Measurements from ENCODE around the gene NUP93.

GRCh38 chr16:56842133-56842532 is 112.2 kb downstream of the NUP93 start:
- TF ChIP-seq CTCF (IDR thresholded peaks at IDR 0.05; ENCODE audit: extremely low read depth in 1 of 2, insufficient read depth in 1 of 2, low read depth in 1 of 2, low read length in 2 of 2) = no peak
- no peak for TF ChIP-seq POLR2AphosphoS5 (IDR thresholded peaks at IDR 0.05; ENCODE audit: insufficient read depth, low read depth, low read length)
